A549 (cell line): ENCODE data around the gene PDP2. TPM values are rescaled to one million over a fixed set of nuclear protein-coding genes. Genes with fewer than 3 reads are reported as not detected.

Experiments
- ATAC-seq, 2 experiments: fragments of 200-7000 bp in 1 of 2; fragments of >200 bp in 1 of 2; cut with Nextera tagmentation in 1 of 2; cut with Tn5 transposase in 1 of 2; 3 replicates each; pipeline versions ENCODE4 v1.8.0 to v1.9.1; 2018 to 2020; ENCODE audit warnings: mild to moderate bottlenecking in 1 of 2, moderate library complexity in 1 of 2
- CTCF ChIA-PET: fragments of 300-600 bp; sonication (Branson Sonifier 250); formaldehyde crosslinking; extraction: SDS; loops from one replicate; lab custom pipeline; 2021; ENCODE audit warnings: antibody characterized with exemption, inconsistent platforms; lab: Yijun Ruan, JAX
- POLR2A ChIA-PET: fragments of 350-600 bp; formaldehyde crosslinking; extraction: SDS; loops from one replicate; lab custom pipeline; 2021; ENCODE audit warnings: antibody characterized with exemption, inconsistent platforms; lab: Yijun Ruan, JAX
- DNase-seq, 2 experiments: peaks; one replicate each; pipeline versions ENCODE4 v3.0.0 to v3.0.0-alpha.2; 2011 to 2016; ENCODE audit warnings: low read depth in 1 of 2, low spot score in 1 of 2
- FAIRE-seq: peaks from 2 replicates; lab custom pipeline; 2011; peaks lifted over from hg19 to GRCh38; lab: Jason Lieb, UNC
- H3K27ac ChIP-seq, 2 experiments: fragments of >200 bp; sonication (Bioruptor Twin); formaldehyde crosslinking; 3 replicates each; pipeline ENCODE4 v1.5.1; 2016 to 2017
- H3K4me1 ChIP-seq: fragments of >200 bp; sonication (Bioruptor Twin); formaldehyde crosslinking; 3 replicates; pipeline ENCODE4 v1.6.1; 2016
- H3K4me2 ChIP-seq: fragments of >200 bp; sonication (Bioruptor Twin); formaldehyde crosslinking; 3 replicates; pipeline ENCODE4 v1.6.1; 2016
- H3K4me3 ChIP-seq: fragments of >200 bp; sonication (Bioruptor Twin); formaldehyde crosslinking; 3 replicates; pipeline ENCODE4 v1.5.1; 2016
- H3K9me3 ChIP-seq: fragments of >200 bp; sonication (Bioruptor Twin); formaldehyde crosslinking; 3 replicates; pipeline ENCODE4 v1.6.1; 2016
- BHLHE40 ChIP-seq: IDR thresholded peaks from 2 replicates; pipeline ENCODE4 v1.6.1; 2012; ENCODE audit warnings: low read depth, low read length, inconsistent platforms
- CBX2 ChIP-seq: fragments of 200-600 bp; sonication (generic); IDR thresholded peaks from 2 replicates; pipeline ENCODE4 v1.6.1; 2016; ENCODE audit warnings: low read depth, mild to moderate bottlenecking, borderline replicate concordance
- CHD4 ChIP-seq: fragments of 200-600 bp; sonication (generic); IDR thresholded peaks from 2 replicates; pipeline ENCODE4 v1.6.1; 2016; ENCODE audit warnings: antibody characterized with exemption, mild to moderate bottlenecking, borderline replicate concordance
- CTCF ChIP-seq: fragments of >200 bp; sonication (Bioruptor Twin); formaldehyde crosslinking; IDR thresholded peaks from 3 replicates; pipeline ENCODE4 v1.5.1; 2016
- EP300 ChIP-seq, 2 experiments: fragments of >200 bp; sonication (Bioruptor Twin); formaldehyde crosslinking; IDR thresholded peaks; 2 replicates in 1 of 2; 3 replicates in 1 of 2; pipeline ENCODE4 v1.6.1; 2016 to 2017
- ESRRA ChIP-seq: fragments of 150-350 bp; IDR thresholded peaks from 2 replicates; pipeline ENCODE4 v1.6.1; 2014; ENCODE audit warnings: mild to moderate bottlenecking, low read length, borderline replicate concordance
- FOSB ChIP-seq: fragments of 250-450 bp; sonication (Bioruptor Pico); IDR thresholded peaks from 2 replicates; pipeline ENCODE4 v1.5.0; 2020; ENCODE audit warnings: mild to moderate bottlenecking, moderate library complexity
- FOXS1 ChIP-seq: fragments of 250-450 bp; sonication (Bioruptor Pico); IDR thresholded peaks from 2 replicates; pipeline ENCODE4 v1.5.0; 2020; ENCODE audit warnings: mild to moderate bottlenecking, moderate library complexity
- GATA3 ChIP-seq: IDR thresholded peaks from 2 replicates; pipeline ENCODE4 v1.6.1; 2012; ENCODE audit warnings: borderline replicate concordance
- HOXB13 ChIP-seq: fragments of 250-450 bp; sonication (Bioruptor Pico); IDR thresholded peaks from 2 replicates; pipeline ENCODE4 v1.5.0; 2020; ENCODE audit warnings: low read depth, mild to moderate bottlenecking, moderate library complexity
- JUN ChIP-seq, 2 experiments: fragments of >200 bp; sonication (Bioruptor Twin); formaldehyde crosslinking; IDR thresholded peaks; 2 replicates in 1 of 2; 3 replicates in 1 of 2; pipeline ENCODE4 v1.6.1; 2016 to 2017
- KDM1A ChIP-seq: fragments of 200-600 bp; sonication (generic); IDR thresholded peaks from 2 replicates; pipeline ENCODE4 v1.6.1; 2016; ENCODE audit warnings: low read depth, mild to moderate bottlenecking
- MAFK ChIP-seq: fragments of 450-650 bp; IDR thresholded peaks from 2 replicates; pipeline ENCODE4 v1.6.1; 2014; ENCODE audit not compliant: partially characterized antibody
- MYC ChIP-seq: IDR thresholded peaks from 2 replicates; pipeline ENCODE4 v1.6.1; 2012; ENCODE audit warnings: mild to moderate bottlenecking, inconsistent platforms, low read length, improper control_type of control experiment, borderline replicate concordance
- NFE2L2 ChIP-seq: fragments of 150-350 bp; conservative IDR thresholded peaks from 2 replicates; pipeline ENCODE4 v1.6.1; 2014; ENCODE audit warnings: low read length
- PHF8 ChIP-seq: fragments of 200-600 bp; sonication (generic); IDR thresholded peaks from 2 replicates; pipeline ENCODE4 v1.6.1; 2016; ENCODE audit warnings: low read depth, mild to moderate bottlenecking, antibody characterized with exemption, moderate library complexity, borderline replicate concordance
- POLR2A ChIP-seq: IDR thresholded peaks from 2 replicates; pipeline ENCODE4 v1.6.1; 2012; ENCODE audit warnings: mild to moderate bottlenecking, low read length
- RAD21 ChIP-seq, 2 experiments: fragments of >200 bp in 1 of 2; sonication (Bioruptor Twin) in 1 of 2; formaldehyde crosslinking in 1 of 2; IDR thresholded peaks in 1 of 2; conservative IDR thresholded peaks in 1 of 2; 2 replicates in 1 of 2; 3 replicates in 1 of 2; pipeline ENCODE4 v1.6.1; 2012 to 2018; ENCODE audit warnings: inconsistent platforms in 1 of 2
- REST ChIP-seq: fragments of 200-600 bp; sonication (generic); IDR thresholded peaks from 2 replicates; pipeline ENCODE4 v1.6.1; 2016; ENCODE audit warnings: antibody characterized with exemption, mild to moderate bottlenecking, moderate library complexity
- RFX5 ChIP-seq: fragments of 450-650 bp; IDR thresholded peaks from 2 replicates; pipeline ENCODE4 v1.7.1; 2014; ENCODE audit warnings: antibody characterized with exemption, mild to moderate bottlenecking, moderate library complexity
- RNF2 ChIP-seq: fragments of 200-600 bp; sonication (generic); IDR thresholded peaks from 2 replicates; pipeline ENCODE4 v1.6.1; 2016; ENCODE audit warnings: low read depth, mild to moderate bottlenecking, antibody characterized with exemption, moderate library complexity, borderline replicate concordance
- SREBF2 ChIP-seq: fragments of 450-650 bp; IDR thresholded peaks from 2 replicates; pipeline ENCODE4 v1.6.1; 2014; ENCODE audit warnings: mild to moderate bottlenecking, moderate library complexity
- ZC3H11A ChIP-seq: fragments of 450-650 bp; IDR thresholded peaks from 2 replicates; pipeline ENCODE4 v1.6.1; 2014; ENCODE audit warnings: antibody characterized with exemption, mild to moderate bottlenecking
- ZFP36 ChIP-seq: fragments of 450-650 bp; IDR thresholded peaks from 2 replicates; pipeline ENCODE4 v1.6.1; 2014; ENCODE audit warnings: borderline replicate concordance; ENCODE audit not compliant: partially characterized antibody
- WGBS: methylation state at CpG from one replicate; pipeline ENCODE4 v1.1.6; 2017; ENCODE audit errors: missing lambda C conversion rate; 5-methylcytosine and 5-hydroxymethylcytosine counted together
- polyA plus RNA-seq, 4 experiments: library from polyadenylated mRNA; depleted of rRNA in 3 of 4; stranded (reverse); fragments of >200 nt; fragmentation: RNase III in 1 of 4; extraction: RNeasy Plus Mini Kit Qiagen cat#74134 plus additional on column Dnase treatment in 1 of 4; gene quantifications; 2 replicates in 3 of 4; 3 replicates in 1 of 4; pipeline ENCODE4 v1.2.3, GENCODE V29; 2011 to 2017
- TF ChIP-seq, protein P1 (sequence below): fragments of 250-450 bp; sonication (Bioruptor Pico); IDR thresholded peaks from 2 replicates; pipeline ENCODE4 v1.5.0; 2020; ENCODE audit warnings: low read depth, mild to moderate bottlenecking, moderate library complexity
- TF ChIP-seq, protein P2 (sequence below): fragments of 450-650 bp; IDR thresholded peaks from 2 replicates; pipeline ENCODE4 v1.6.1; 2014; ENCODE audit warnings: antibody characterized with exemption
- TF ChIP-seq, protein P3 (sequence below): fragments of 150-350 bp; IDR thresholded peaks from 2 replicates; pipeline ENCODE4 v1.6.1; 2014; ENCODE audit warnings: low read depth, mild to moderate bottlenecking, low read length

PDP2 gene
- polyA plus RNA-seq, 2 of the 4 experiments (the other 2 are of a cell fraction) = 10.0 to 10.5 TPM

GRCh38 chr16:66863707-66864106 is 16.6 kb upstream of the PDP2 start:
- ATAC-seq = no peak
- H3K27ac ChIP-seq = no peak overlapping the region
- no peak for TF ChIP-seq RNF2
- no peak for TF ChIP-seq REST
- TF ChIP-seq, protein P1, sequence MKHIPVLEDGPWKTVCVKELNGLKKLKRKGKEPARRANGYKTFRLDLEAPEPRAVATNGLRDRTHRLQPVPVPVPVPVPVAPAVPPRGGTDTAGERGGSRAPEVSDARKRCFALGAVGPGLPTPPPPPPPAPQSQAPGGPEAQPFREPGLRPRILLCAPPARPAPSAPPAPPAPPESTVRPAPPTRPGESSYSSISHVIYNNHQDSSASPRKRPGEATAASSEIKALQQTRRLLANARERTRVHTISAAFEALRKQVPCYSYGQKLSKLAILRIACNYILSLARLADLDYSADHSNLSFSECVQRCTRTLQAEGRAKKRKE (CRISPR knock-in tag) = no peak
- TF ChIP-seq FOXS1 = no peak
- no peak for TF ChIP-seq POLR2A
- TF ChIP-seq, protein P2, sequence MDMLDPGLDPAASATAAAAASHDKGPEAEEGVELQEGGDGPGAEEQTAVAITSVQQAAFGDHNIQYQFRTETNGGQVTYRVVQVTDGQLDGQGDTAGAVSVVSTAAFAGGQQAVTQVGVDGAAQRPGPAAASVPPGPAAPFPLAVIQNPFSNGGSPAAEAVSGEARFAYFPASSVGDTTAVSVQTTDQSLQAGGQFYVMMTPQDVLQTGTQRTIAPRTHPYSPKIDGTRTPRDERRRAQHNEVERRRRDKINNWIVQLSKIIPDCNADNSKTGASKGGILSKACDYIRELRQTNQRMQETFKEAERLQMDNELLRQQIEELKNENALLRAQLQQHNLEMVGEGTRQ = no peak
- TF ChIP-seq ZC3H11A = no peak
- no peak for TF ChIP-seq SREBF2
- TF ChIP-seq RAD21 (conservative IDR thresholded peaks at IDR 0.05 in 1 of 2, IDR thresholded peaks at IDR 0.05 in 1 of 2) = no peak
- no peak for TF ChIP-seq RFX5
- TF ChIP-seq MAFK = no peak
- no peak for TF ChIP-seq BHLHE40
- TF ChIP-seq, protein P3, sequence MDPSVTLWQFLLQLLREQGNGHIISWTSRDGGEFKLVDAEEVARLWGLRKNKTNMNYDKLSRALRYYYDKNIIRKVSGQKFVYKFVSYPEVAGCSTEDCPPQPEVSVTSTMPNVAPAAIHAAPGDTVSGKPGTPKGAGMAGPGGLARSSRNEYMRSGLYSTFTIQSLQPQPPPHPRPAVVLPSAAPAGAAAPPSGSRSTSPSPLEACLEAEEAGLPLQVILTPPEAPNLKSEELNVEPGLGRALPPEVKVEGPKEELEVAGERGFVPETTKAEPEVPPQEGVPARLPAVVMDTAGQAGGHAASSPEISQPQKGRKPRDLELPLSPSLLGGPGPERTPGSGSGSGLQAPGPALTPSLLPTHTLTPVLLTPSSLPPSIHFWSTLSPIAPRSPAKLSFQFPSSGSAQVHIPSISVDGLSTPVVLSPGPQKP = no peak
- no peak for TF ChIP-seq JUN (IDR thresholded peaks at IDR 0.05)
- TF ChIP-seq HOXB13 (CRISPR knock-in tag) = no peak
- no peak for TF ChIP-seq PHF8
- TF ChIP-seq CBX2 = no peak
- no peak for TF ChIP-seq FOSB (CRISPR knock-in tag)
- H3K4me2 ChIP-seq = no peak overlapping the region
- POLR2A ChIA-PET = no interaction called here
- no peak for FAIRE-seq
- CTCF ChIA-PET = interaction anchor here (1.7 to 5.9 kb wide), 4 partner anchors 9 to 255 kb away, joined by 6 to 65 read pairs (median 16); partner anchors contain the start of gene NAE1
- H3K4me3 ChIP-seq = no peak overlapping the region
- H3K9me3 ChIP-seq = no peaks in the 10 kb centered on the region
- DNase-seq = no peak
- peaks cover 9% of the 10 kb centered on the region; the same call in 1 of the 3 replicates for H3K4me1 ChIP-seq

- no peak overlapping the region for H3K27ac ChIP-seq
- TF ChIP-seq, protein P1 (CRISPR knock-in tag) = no peak
- TF ChIP-seq NFE2L2 (no peak), KDM1A (no peak), BHLHE40 (no peak), FOSB (CRISPR knock-in tag) (no peak), CHD4 (no peak), CBX2 (no peak), GATA3 (no peak), RFX5 (no peak), EP300 (IDR thresholded peaks at IDR 0.05) (no peak), CTCF (no peak), RNF2 (no peak), JUN (IDR thresholded peaks at IDR 0.05) (no peak), MYC (no peak), ZFP36 (no peak), ESRRA (no peak)
- ATAC-seq (no peak), DNase-seq (no peak), FAIRE-seq (no peak)
- ChIA-PET POLR2A (no interaction called here), CTCF (interaction anchor here (0.6 to 9.1 kb wide), 19 partner anchors 13 to 464 kb away, joined by 3 to 148 read pairs (median 21); partner anchors contain the start of genes CA7, CMTM4 and NAE1)
- no peaks in the 10 kb centered on the region for H3K9me3 ChIP-seq
- H3K4me3 ChIP-seq = no peak overlapping the region
- no peak overlapping the region for H3K4me2 ChIP-seq
- H3K4me1 ChIP-seq = peaks cover 5% of the 10 kb centered on the region; the same call in 2 of the 3 replicates
- 36% methylated on average over 1 of the region's 1 CpG for WGBS
Measured at GRCh38 chr16:66869424-66869823, 10.9 kb upstream of the PDP2 start.
